Retinal pigment epithelial cell (primary cell): ENCODE data around the gene CHST5.
"Not testable (repeated sequence)": the region's sequence is repeated elsewhere in the genome, so short reads cannot be mapped to it uniquely, and the experiment has no call there.

Experiments
- DNase-seq: peaks from one replicate; pipeline ENCODE4 v3.0.0-alpha.2; 2010; ENCODE audit warnings: low read depth
- H3K4me3 ChIP-seq: 2 replicates; pipeline ENCODE4 v1.5.1; 2011; ENCODE audit warnings: mild to moderate bottlenecking, low read length, control low read depth, moderate library complexity
- CTCF ChIP-seq: conservative IDR thresholded peaks from 2 replicates; pipeline ENCODE4 v1.5.1; 2011; ENCODE audit warnings: low read depth, low read length, control low read depth, inconsistent platforms

Gene CHST5

GRCh38 chr16:75503801-75504200, 32.1 kb downstream of the CHST5 start:
- TF ChIP-seq CTCF: no peak
- DNase-seq: no peak
- no peak overlapping the region for H3K4me3 ChIP-seq

- H3K4me3 ChIP-seq: no peak overlapping the region
- DNase-seq: no peak
- no peak for TF ChIP-seq CTCF
These were observed 32.8 kb downstream of the CHST5 start for GRCh38 chr16:75502916-75503605.

- DNase-seq, H3K4me3 ChIP-seq: not testable (repeated sequence)
These were observed 34.1 kb downstream of the CHST5 start for GRCh38 chr16:75501820-75502219.

- no peak for DNase-seq
- no peak overlapping the region for H3K4me3 ChIP-seq
- no peak for TF ChIP-seq CTCF
These were observed 34.5 kb downstream of the CHST5 start for GRCh38 chr16:75501359-75501758.

- DNase-seq, H3K4me3 ChIP-seq: not testable (repeated sequence)
These were observed 37.1 kb downstream of the CHST5 start for GRCh38 chr16:75498605-75499322.

- no peak for TF ChIP-seq CTCF
- no peak overlapping the region for H3K4me3 ChIP-seq
- no peak for DNase-seq
These were observed 38.4 kb downstream of the CHST5 start for GRCh38 chr16:75497558-75497957.

- peak within 1 kb of the TSS; percentile 48 for H3K4me3 ChIP-seq
These were observed 40.7 kb downstream of the CHST5 start, which contains the start of gene CHST6 for GRCh38 chr16:75495076-75495674. TSS of gene CHST6 (minus strand) at chr16:75495441. CDS start at chr16:75479828, 15,613 bp downstream.

More at GRCh38 chr16:75495076-75495674, 40.7 kb downstream of the CHST5 start, which contains the start of gene CHST6:
- DNase-seq: no peak
- no peak for TF ChIP-seq CTCF
